Erythroblast (primary cell): ENCODE measurements around the gene EEF1E1.

ENCODE experiments used
- GATA1 ChIP-seq: IDR thresholded peaks from 2 replicates; pipeline ENCODE4 v1.6.1; 2011; ENCODE audit warnings: low read depth, mild to moderate bottlenecking, control low read depth, low read length, moderate library complexity
- POLR2A ChIP-seq: IDR thresholded peaks from 2 replicates; pipeline ENCODE4 v1.6.1; 2011; ENCODE audit warnings: mild to moderate bottlenecking, low read length

GRCh38 chr6:8135276-8135675 lies 32.9 kb upstream of the EEF1E1 start:
- TF ChIP-seq POLR2A (no peak), GATA1 (no peak)
